GM12874 (cell line): Measurements from ENCODE around the gene TSEN54.

Experiments
- TF ChIP-seq, protein P1 (sequence below): IDR thresholded peaks from 2 replicates; pipeline ENCODE4 v1.5.1; 2011; ENCODE audit warnings: low read depth, mild to moderate bottlenecking, control low read depth, low read length, moderate library complexity; ENCODE audit not compliant: insufficient read depth

Gene TSEN54

DNA sequence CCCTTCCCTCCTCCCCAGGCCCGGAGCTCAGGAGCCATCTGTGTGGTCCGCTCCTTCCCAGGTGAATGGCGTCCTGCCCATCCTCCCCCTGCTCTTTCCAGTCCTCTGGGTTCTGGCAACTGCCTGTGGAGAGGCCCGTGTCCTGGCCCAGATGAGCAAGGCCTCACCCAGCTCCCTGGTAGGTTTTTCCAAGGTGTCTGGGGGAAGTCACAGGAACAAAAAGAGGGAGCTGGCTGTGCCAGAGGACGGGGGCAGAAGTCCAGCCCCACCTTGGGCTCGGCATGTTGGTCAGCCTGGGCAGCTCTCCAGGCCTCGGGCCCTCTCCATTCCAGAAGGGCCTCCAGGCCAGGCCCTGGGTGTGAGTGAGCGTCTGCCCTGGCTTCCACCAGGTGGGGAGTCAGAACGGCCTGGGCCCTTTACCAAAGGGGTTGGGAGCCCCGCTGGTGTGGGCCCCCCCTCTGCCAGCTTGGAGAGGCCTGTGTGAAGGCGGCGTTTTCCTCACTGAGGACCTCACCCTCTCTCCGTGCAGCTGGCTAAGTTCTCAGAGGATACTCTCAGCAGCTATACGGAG is 26.1 kb upstream of the TSEN54 start:
- TF ChIP-seq, protein P1, sequence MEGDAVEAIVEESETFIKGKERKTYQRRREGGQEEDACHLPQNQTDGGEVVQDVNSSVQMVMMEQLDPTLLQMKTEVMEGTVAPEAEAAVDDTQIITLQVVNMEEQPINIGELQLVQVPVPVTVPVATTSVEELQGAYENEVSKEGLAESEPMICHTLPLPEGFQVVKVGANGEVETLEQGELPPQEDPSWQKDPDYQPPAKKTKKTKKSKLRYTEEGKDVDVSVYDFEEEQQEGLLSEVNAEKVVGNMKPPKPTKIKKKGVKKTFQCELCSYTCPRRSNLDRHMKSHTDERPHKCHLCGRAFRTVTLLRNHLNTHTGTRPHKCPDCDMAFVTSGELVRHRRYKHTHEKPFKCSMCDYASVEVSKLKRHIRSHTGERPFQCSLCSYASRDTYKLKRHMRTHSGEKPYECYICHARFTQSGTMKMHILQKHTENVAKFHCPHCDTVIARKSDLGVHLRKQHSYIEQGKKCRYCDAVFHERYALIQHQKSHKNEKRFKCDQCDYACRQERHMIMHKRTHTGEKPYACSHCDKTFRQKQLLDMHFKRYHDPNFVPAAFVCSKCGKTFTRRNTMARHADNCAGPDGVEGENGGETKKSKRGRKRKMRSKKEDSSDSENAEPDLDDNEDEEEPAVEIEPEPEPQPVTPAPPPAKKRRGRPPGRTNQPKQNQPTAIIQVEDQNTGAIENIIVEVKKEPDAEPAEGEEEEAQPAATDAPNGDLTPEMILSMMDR: no peak

GRCh38 chr17:75490953-75491649 is 25.2 kb upstream of the TSEN54 start:
- TF ChIP-seq, protein P1: no peak

- TF ChIP-seq, protein P1: no peak
Measured at GRCh38 chr17:75491680-75492079, 24.6 kb upstream of the TSEN54 start.

DNA sequence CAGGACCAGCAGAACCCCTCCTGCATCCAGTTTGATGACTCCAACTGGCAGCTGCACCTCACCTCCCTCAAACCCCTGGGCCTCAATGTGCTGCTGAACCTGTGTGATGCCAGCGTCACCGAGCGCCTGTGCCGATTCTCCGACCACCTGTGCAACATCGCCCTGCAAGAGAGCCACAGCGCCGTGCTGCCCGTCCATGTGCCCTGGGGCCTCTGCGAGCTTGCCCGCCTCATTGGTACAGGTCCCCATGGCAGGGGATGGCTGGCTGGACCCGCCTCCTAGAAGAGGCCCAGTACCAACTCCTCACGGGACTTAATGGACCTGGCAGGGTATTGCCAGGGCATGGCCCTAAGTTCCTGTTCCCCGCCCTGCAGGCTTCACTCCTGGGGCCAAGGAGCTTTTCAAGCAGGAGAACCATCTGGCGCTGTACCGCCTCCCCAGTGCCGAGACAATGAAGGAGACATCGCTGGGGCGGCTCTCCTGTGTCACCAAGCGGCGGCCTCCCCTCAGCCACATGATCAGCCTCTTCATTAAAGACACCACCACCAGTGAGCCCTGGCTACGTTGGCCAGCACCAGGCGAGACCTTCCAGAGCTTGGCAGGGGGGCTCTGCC is 23.7 kb upstream of the TSEN54 start:
- TF ChIP-seq, protein P1: no peak

DNA sequence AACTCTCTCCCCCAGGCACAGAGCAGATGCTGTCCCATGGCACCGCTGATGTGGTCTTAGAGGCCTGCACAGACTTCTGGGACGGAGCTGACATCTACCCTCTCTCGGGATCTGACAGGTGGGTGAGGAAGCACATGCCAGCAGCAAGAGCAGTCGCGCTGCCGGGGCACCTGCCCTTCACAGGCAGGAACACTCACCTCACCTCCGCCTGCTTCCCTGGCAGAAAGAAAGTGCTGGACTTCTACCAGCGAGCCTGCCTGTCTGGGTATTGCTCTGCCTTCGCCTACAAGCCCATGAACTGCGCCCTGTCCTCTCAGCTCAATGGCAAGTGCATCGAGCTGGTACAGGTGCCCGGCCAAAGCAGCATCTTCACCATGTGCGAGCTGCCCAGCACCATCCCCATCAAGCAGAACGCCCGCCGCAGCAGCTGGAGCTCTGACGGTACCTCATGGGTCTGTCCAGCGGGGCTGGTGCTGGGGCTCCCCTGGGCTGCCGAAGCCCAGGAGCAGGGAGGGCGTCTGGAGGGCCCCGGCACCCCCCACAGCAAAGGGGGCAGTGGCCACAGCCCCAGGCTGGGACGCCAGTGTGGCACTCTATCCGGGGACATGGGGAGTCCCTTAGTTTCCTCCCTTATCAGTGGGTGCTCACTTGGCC is 22.7 kb upstream of the TSEN54 start:
- TF ChIP-seq, protein P1: no peak

GRCh38 chr17:75494326-75494877 is 21.9 kb upstream of the TSEN54 start:
- TF ChIP-seq, protein P1: no peak

- TF ChIP-seq, protein P1: no peak
Measured at GRCh38 chr17:75496005-75496404, 20.3 kb upstream of the TSEN54 start.
